ENCODE measurements around the gene C10orf120.

The C10orf120 gene

GRCh38 chr10:122699796-122700455 is at the start of gene C10orf120:
Gene C10orf120, minus strand, starts transcription at chr10:122699846. Its CDS starts 56 bp downstream, at chr10:122699790.
- DNase-seq, result no peak

- DNase-seq, result no peak
Observed at GRCh38 chr10:122748496-122748895, 48.9 kb upstream of the C10orf120 start.

GRCh38 chr10:122746408-122746807 is 46.8 kb upstream of the C10orf120 start:
- DNase-seq, result no peak

- no peak for DNase-seq
Observed at GRCh38 chr10:122744257-122744656, 44.6 kb upstream of the C10orf120 start.

- peak; percentile 4 for DNase-seq
Observed at GRCh38 chr10:122740640-122741039, 41.0 kb upstream of the C10orf120 start.

GRCh38 chr10:122738031-122738430 is 38.4 kb upstream of the C10orf120 start:
- no peak for DNase-seq

- DNase-seq, result no peak
Observed at GRCh38 chr10:122733931-122734665, 34.5 kb upstream of the C10orf120 start.

GRCh38 chr10:122733443-122733842 is 33.8 kb upstream of the C10orf120 start:
- no peak for DNase-seq

GRCh38 chr10:122730238-122730637 is 30.6 kb upstream of the C10orf120 start:
- no peak for DNase-seq

GRCh38 chr10:122729126-122729525 is 29.5 kb upstream of the C10orf120 start:
- no peak for DNase-seq

- DNase-seq, result no peak
Observed at GRCh38 chr10:122727426-122727825, 27.8 kb upstream of the C10orf120 start.

GRCh38 chr10:122725768-122726167 is 26.1 kb upstream of the C10orf120 start:
- no peak for DNase-seq

GRCh38 chr10:122725006-122725405 is 25.4 kb upstream of the C10orf120 start:
- no peak for DNase-seq

GRCh38 chr10:122721111-122721510 is 21.5 kb upstream of the C10orf120 start:
- no peak for DNase-seq

GRCh38 chr10:122716025-122716424 is 16.4 kb upstream of the C10orf120 start:
- no peak for DNase-seq

GRCh38 chr10:122715576-122715975 is 15.9 kb upstream of the C10orf120 start:
- no peak for DNase-seq

- DNase-seq, result no peak
Observed at GRCh38 chr10:122713091-122713885, 13.6 kb upstream of the C10orf120 start.

- DNase-seq, result no peak
Observed at GRCh38 chr10:122710576-122710975, 10.9 kb upstream of the C10orf120 start.

- no peak for DNase-seq
Observed at GRCh38 chr10:122709971-122710370, 10.3 kb upstream of the C10orf120 start.

GRCh38 chr10:122707535-122707934 is 7.9 kb upstream of the C10orf120 start:
- no peak for DNase-seq

GRCh38 chr10:122706947-122707346 is 7.3 kb upstream of the C10orf120 start:
- no peak for DNase-seq

GRCh38 chr10:122706467-122706866 is 6.8 kb upstream of the C10orf120 start:
- DNase-seq, result no peak
